ENCODE data around the gene PGM1. TPM values are rescaled to one million over a fixed set of nuclear protein-coding genes. Genes with fewer than 3 reads are reported as not detected.

Gene PGM1
- polyA plus RNA-seq, 1 donor: 55.7 TPM

GRCh38 chr1:63628607-63629006 lies 35.4 kb downstream of the PGM1 start:
- whole genome bisulfite sequencing (ENCODE audit: insufficient coverage, low lambda C conversion rate): 80% methylated on average over 1 of the region's 1 CpG

DNA sequence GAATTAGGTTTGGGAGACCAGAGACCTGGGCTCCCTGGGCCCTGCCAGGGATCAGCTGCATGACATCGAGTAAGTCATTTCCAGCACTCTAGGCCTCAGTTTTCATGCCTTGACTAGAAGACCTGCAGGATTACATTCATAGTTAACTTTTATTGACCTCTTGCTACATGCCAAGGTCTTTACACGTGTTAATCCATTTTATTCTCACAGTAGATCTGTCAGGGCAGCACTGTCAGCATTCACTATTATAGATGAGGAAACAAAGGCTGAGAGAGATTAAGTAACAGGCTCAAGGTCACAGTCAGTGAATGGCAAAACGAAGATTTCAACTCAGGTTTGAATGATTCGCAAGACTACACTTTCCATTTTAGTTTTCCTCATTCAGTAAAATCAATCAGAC lies 37.0 kb downstream of the PGM1 start:
- H3K9me3 ChIP-seq (ENCODE audit: control insufficient read depth, low read depth, low read length): no peaks in the 10 kb centered on the region
- H3K4me3 ChIP-seq (ENCODE audit: low read length): no peak overlapping the region
- H3K36me3 ChIP-seq (ENCODE audit: control insufficient read depth, insufficient read depth, low read length): peaks cover 40% of the 10 kb centered on the region
- WGBS (ENCODE audit: insufficient coverage, low lambda C conversion rate): 60% methylated on average over 1 of the region's 4 CpGs
- no peaks in the 10 kb centered on the region for H3K4me1 ChIP-seq (ENCODE audit: control insufficient read depth, insufficient read depth, low read length)
- H3K27ac ChIP-seq (ENCODE audit: low read length): no peak overlapping the region
- DNase-seq: no peak
- H3K27me3 ChIP-seq (ENCODE audit: control insufficient read depth, insufficient read depth, low read length): no peaks in the 10 kb centered on the region

More at GRCh38 chr1:63628607-63629006, 35.4 kb downstream of the PGM1 start:
- Histone ChIP-seq H3K27me3 (ENCODE audit: control insufficient read depth, insufficient read depth, low read length) (no peaks in the 10 kb centered on the region), H3K4me1 (ENCODE audit: control insufficient read depth, insufficient read depth, low read length) (no peaks in the 10 kb centered on the region), H3K4me3 (ENCODE audit: low read length) (no peak overlapping the region), H3K36me3 (ENCODE audit: control insufficient read depth, insufficient read depth, low read length) (peaks cover 29% of the 10 kb centered on the region), H3K9me3 (ENCODE audit: control insufficient read depth, low read depth, low read length) (no peaks in the 10 kb centered on the region), H3K27ac (ENCODE audit: low read length) (no peak overlapping the region)
- no peak for DNase-seq

GRCh38 chr1:63630666-63631065 lies 37.5 kb downstream of the PGM1 start:
- H3K27me3 ChIP-seq (ENCODE audit: control insufficient read depth, insufficient read depth, low read length): no peaks in the 10 kb centered on the region
- H3K36me3 ChIP-seq (ENCODE audit: control insufficient read depth, insufficient read depth, low read length): peaks cover 40% of the 10 kb centered on the region
- WGBS (ENCODE audit: insufficient coverage, low lambda C conversion rate): no CpG with 5 or more reads among the region's 1 CpG
- H3K4me3 ChIP-seq (ENCODE audit: low read length): no peak overlapping the region
- no peak for DNase-seq
- no peak overlapping the region for H3K27ac ChIP-seq (ENCODE audit: low read length)
- H3K4me1 ChIP-seq (ENCODE audit: control insufficient read depth, insufficient read depth, low read length): no peaks in the 10 kb centered on the region
- no peaks in the 10 kb centered on the region for H3K9me3 ChIP-seq (ENCODE audit: control insufficient read depth, low read depth, low read length)

DNA sequence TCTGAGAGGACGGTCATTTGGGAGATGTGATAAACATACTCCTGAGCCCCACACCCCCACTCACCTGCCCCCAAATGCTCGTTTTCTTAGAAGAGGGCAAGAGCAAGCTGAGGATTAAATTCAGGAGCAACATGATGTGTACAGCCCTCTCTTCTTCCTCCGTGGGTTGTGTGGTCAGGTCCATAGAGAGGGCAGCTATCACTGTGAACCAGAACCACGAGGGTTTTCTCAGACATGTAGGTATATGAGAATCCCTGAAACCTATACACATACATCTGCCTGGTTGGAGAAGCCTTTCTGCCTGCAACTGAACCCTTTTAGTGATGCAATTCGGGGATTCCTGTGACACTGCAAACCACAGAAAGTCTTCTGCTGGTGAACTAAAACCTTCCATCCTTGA lies 38.9 kb downstream of the PGM1 start:
- no peak for DNase-seq
- H3K27me3 ChIP-seq (ENCODE audit: control insufficient read depth, insufficient read depth, low read length): no peaks in the 10 kb centered on the region
- no peaks in the 10 kb centered on the region for H3K9me3 ChIP-seq (ENCODE audit: control insufficient read depth, low read depth, low read length)
- H3K4me3 ChIP-seq (ENCODE audit: low read length): no peak overlapping the region
- H3K4me1 ChIP-seq (ENCODE audit: control insufficient read depth, insufficient read depth, low read length): no peaks in the 10 kb centered on the region
- H3K36me3 ChIP-seq (ENCODE audit: control insufficient read depth, insufficient read depth, low read length): peaks cover 49% of the 10 kb centered on the region
- WGBS (ENCODE audit: insufficient coverage, low lambda C conversion rate): no CpG with 5 or more reads among the region's 5 CpGs
- H3K27ac ChIP-seq (ENCODE audit: low read length): no peak overlapping the region

GRCh38 chr1:63633281-63633680 lies 40.1 kb downstream of the PGM1 start:
- H3K27ac ChIP-seq (ENCODE audit: low read length): no peak overlapping the region
- no peak for DNase-seq
- peaks cover 53% of the 10 kb centered on the region for H3K36me3 ChIP-seq (ENCODE audit: control insufficient read depth, insufficient read depth, low read length)
- H3K4me3 ChIP-seq (ENCODE audit: low read length): no peak overlapping the region
- no peaks in the 10 kb centered on the region for H3K27me3 ChIP-seq (ENCODE audit: control insufficient read depth, insufficient read depth, low read length)
- WGBS (ENCODE audit: insufficient coverage, low lambda C conversion rate): no CpG with 5 or more reads among the region's 4 CpGs
- H3K4me1 ChIP-seq (ENCODE audit: control insufficient read depth, insufficient read depth, low read length): no peaks in the 10 kb centered on the region
- H3K9me3 ChIP-seq (ENCODE audit: control insufficient read depth, low read depth, low read length): no peaks in the 10 kb centered on the region

- DNase-seq: no peak
- 100% methylated on average over 1 of the region's 4 CpGs for WGBS (ENCODE audit: insufficient coverage, low lambda C conversion rate)
- peaks cover 58% of the 10 kb centered on the region for H3K36me3 ChIP-seq (ENCODE audit: control insufficient read depth, insufficient read depth, low read length)
Observed at GRCh38 chr1:63634471-63634870, 41.3 kb downstream of the PGM1 start.

DNA sequence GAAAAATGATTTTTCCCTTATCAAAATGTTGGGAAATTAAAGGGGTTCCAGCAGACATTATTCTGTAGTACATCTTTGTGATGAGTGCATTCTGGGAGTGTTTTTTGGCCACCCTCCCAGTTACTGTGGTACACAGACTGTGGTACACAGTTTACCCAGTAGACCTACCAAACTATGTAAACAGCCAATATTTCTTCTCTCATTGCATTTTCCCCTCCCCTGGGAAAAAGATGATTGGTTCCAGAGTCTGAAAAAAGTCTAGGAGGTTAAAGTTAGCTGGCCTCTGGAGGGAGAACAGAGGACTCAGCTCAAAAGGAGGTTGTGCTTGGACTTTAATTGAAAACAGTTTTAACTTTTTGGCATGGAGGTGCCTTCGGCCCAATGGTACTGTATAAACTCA lies 42.5 kb downstream of the PGM1 start:
- H3K27me3 ChIP-seq (ENCODE audit: control insufficient read depth, insufficient read depth, low read length): no peaks in the 10 kb centered on the region
- H3K4me1 ChIP-seq (ENCODE audit: control insufficient read depth, insufficient read depth, low read length): peaks cover 11% of the 10 kb centered on the region
- H3K36me3 ChIP-seq (ENCODE audit: control insufficient read depth, insufficient read depth, low read length): peaks cover 50% of the 10 kb centered on the region
- no peak overlapping the region for H3K27ac ChIP-seq (ENCODE audit: low read length)
- no peak for DNase-seq
- H3K4me3 ChIP-seq (ENCODE audit: low read length): no peak overlapping the region
- 83% methylated on average over 1 of the region's 1 CpG for WGBS (ENCODE audit: insufficient coverage, low lambda C conversion rate)
- H3K9me3 ChIP-seq (ENCODE audit: control insufficient read depth, low read depth, low read length): no peaks in the 10 kb centered on the region

More at GRCh38 chr1:63634471-63634870, 41.3 kb downstream of the PGM1 start:
- Histone ChIP-seq H3K27me3 (ENCODE audit: control insufficient read depth, insufficient read depth, low read length) (no peaks in the 10 kb centered on the region), H3K9me3 (ENCODE audit: control insufficient read depth, low read depth, low read length) (no peaks in the 10 kb centered on the region), H3K27ac (ENCODE audit: low read length) (no peak overlapping the region), H3K4me1 (ENCODE audit: control insufficient read depth, insufficient read depth, low read length) (no peaks in the 10 kb centered on the region), H3K4me3 (ENCODE audit: low read length) (no peak overlapping the region)

GRCh38 chr1:63636192-63637105 lies 43.2 kb downstream of the PGM1 start:
- DNase-seq: no peak
- Histone ChIP-seq H3K36me3 (ENCODE audit: control insufficient read depth, insufficient read depth, low read length) (peaks cover 47% of the 10 kb centered on the region), H3K27me3 (ENCODE audit: control insufficient read depth, insufficient read depth, low read length) (no peaks in the 10 kb centered on the region), H3K27ac (ENCODE audit: low read length) (no peak overlapping the region), H3K9me3 (ENCODE audit: control insufficient read depth, low read depth, low read length) (no peaks in the 10 kb centered on the region), H3K4me1 (ENCODE audit: control insufficient read depth, insufficient read depth, low read length) (peaks cover 17% of the 10 kb centered on the region), H3K4me3 (ENCODE audit: low read length) (no peak overlapping the region)
- 50% methylated on average over 1 of the region's 15 CpGs for WGBS (ENCODE audit: insufficient coverage, low lambda C conversion rate)

DNA sequence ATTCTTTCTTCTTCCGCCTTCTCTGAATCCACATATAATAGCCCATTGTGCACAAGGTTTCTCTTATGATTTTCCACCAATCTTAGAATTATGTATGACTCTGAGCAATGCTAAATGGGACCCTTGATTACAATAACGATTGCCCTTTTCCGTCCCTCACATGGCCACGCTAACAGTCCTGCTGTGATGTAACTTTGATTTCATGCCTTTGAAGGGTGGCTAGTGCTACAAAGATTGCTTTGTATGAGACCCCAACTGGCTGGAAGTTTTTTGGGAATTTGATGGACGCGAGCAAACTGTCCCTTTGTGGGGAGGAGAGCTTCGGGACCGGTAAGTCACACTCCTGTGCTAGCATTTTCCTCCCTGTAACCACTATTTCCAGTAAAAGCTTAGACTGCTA lies 45.3 kb downstream of the PGM1 start:
- no CpG with 5 or more reads among the region's 8 CpGs for WGBS (ENCODE audit: insufficient coverage, low lambda C conversion rate)
- no peak overlapping the region for H3K27ac ChIP-seq (ENCODE audit: low read length)
- no peaks in the 10 kb centered on the region for H3K9me3 ChIP-seq (ENCODE audit: control insufficient read depth, low read depth, low read length)
- H3K36me3 ChIP-seq (ENCODE audit: control insufficient read depth, insufficient read depth, low read length): peaks cover 29% of the 10 kb centered on the region
- H3K4me3 ChIP-seq (ENCODE audit: low read length): no peak overlapping the region
- H3K4me1 ChIP-seq (ENCODE audit: control insufficient read depth, insufficient read depth, low read length): peaks cover 35% of the 10 kb centered on the region
- no peak for DNase-seq
- H3K27me3 ChIP-seq (ENCODE audit: control insufficient read depth, insufficient read depth, low read length): no peaks in the 10 kb centered on the region

DNA sequence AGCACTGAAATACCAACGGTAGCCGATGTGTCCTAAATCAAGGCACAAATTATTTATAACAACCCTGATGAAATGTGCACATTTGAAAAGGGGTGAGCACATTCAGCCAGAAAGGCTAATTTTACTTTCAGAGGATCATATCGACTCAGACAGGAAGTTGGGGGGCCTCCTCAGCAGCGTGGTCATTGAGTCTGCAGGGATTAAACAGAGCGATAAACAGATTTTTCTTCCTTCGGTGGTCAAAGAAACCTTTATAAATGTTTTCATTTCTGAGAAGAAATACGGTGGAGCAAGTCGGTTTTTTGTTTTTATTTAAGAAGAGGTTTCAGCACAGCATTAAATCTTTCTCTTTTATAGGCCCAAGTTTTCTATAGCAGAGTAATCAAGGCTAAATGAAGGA lies 45.7 kb downstream of the PGM1 start:
- H3K4me3 ChIP-seq (ENCODE audit: low read length): no peak overlapping the region
- no peak for DNase-seq
- H3K27ac ChIP-seq (ENCODE audit: low read length): no peak overlapping the region
- peaks cover 39% of the 10 kb centered on the region for H3K4me1 ChIP-seq (ENCODE audit: control insufficient read depth, insufficient read depth, low read length)
- 93% methylated on average over 5 of the region's 8 CpGs for WGBS (ENCODE audit: insufficient coverage, low lambda C conversion rate)
- no peaks in the 10 kb centered on the region for H3K27me3 ChIP-seq (ENCODE audit: control insufficient read depth, insufficient read depth, low read length)
- no peaks in the 10 kb centered on the region for H3K9me3 ChIP-seq (ENCODE audit: control insufficient read depth, low read depth, low read length)
- peaks cover 29% of the 10 kb centered on the region for H3K36me3 ChIP-seq (ENCODE audit: control insufficient read depth, insufficient read depth, low read length)

Measured in large intestine (tissue), 3 donors.